KMS-11 (cell line): ENCODE data around the gene TRUB2.

Experiments
- H2AFZ ChIP-seq: fragments of 200-600 bp; sonication (generic); 2 replicates; pipeline ENCODE4 v1.6.1; 2016; ENCODE audit warnings: antibody characterized with exemption, mixed run types, low read depth
- H3K27ac ChIP-seq: fragments of 200-600 bp; sonication (generic); 2 replicates; pipeline ENCODE4 v1.6.1; 2016; ENCODE audit warnings: mild to moderate bottlenecking, mixed run types
- H3K27me3 ChIP-seq: fragments of 200-600 bp; sonication (generic); 2 replicates; pipeline ENCODE4 v1.6.1; 2017; ENCODE audit warnings: mild to moderate bottlenecking, low read depth, mixed run types, moderate library complexity; ENCODE audit not compliant: insufficient read depth
- H3K36me3 ChIP-seq: fragments of 200-600 bp; sonication (generic); 2 replicates; pipeline ENCODE4 v1.6.1; 2017; ENCODE audit warnings: mild to moderate bottlenecking, mixed run types; ENCODE audit not compliant: insufficient read depth
- H3K4me1 ChIP-seq: fragments of 200-600 bp; sonication (generic); 2 replicates; pipeline ENCODE4 v1.6.1; 2016; ENCODE audit warnings: mild to moderate bottlenecking, low read depth, mixed run types; ENCODE audit not compliant: poor library complexity, severe bottlenecking
- H3K4me2 ChIP-seq: fragments of 200-600 bp; sonication (generic); 2 replicates; pipeline ENCODE4 v1.7.0; 2016; ENCODE audit warnings: mild to moderate bottlenecking, mixed run types
- H3K4me3 ChIP-seq: fragments of 200-600 bp; sonication (generic); IDR thresholded peaks from 2 replicates; pipeline ENCODE4 v1.6.1; 2017; ENCODE audit warnings: low read depth, low read length, mixed read lengths; ENCODE audit not compliant: insufficient read depth
- H3K79me2 ChIP-seq: fragments of 200-600 bp; sonication (generic); 2 replicates; pipeline ENCODE4 v1.6.1; 2016; ENCODE audit warnings: low read depth, mixed run types; ENCODE audit not compliant: insufficient read depth
- H3K9ac ChIP-seq: fragments of 200-600 bp; sonication (generic); 2 replicates; pipeline ENCODE4 v1.6.1; 2016; ENCODE audit warnings: mild to moderate bottlenecking, mixed run types
- H4K20me1 ChIP-seq: fragments of 200-600 bp; sonication (generic); 2 replicates; pipeline ENCODE4 v1.6.1; 2016; ENCODE audit warnings: mild to moderate bottlenecking, mixed run types; ENCODE audit not compliant: insufficient read depth
- CTCF ChIP-seq: fragments of 200-600 bp; sonication (generic); conservative IDR thresholded peaks from 2 replicates; pipeline ENCODE4 v1.6.1; 2017; ENCODE audit warnings: low read depth, mild to moderate bottlenecking, antibody characterized with exemption, low read length, moderate library complexity, mixed read lengths

TRUB2 gene

GRCh38 chr9:128257086-128257825 is 65.0 kb downstream of the TRUB2 start:
- no peaks in the 10 kb centered on the region for H3K36me3 ChIP-seq

More at GRCh38 chr9:128257086-128257825, 65.0 kb downstream of the TRUB2 start:
- no peaks in the 10 kb centered on the region for H3K27me3 ChIP-seq
- no peak overlapping the region for H3K27ac ChIP-seq
- no peak overlapping the region for H2AFZ ChIP-seq
- no peak overlapping the region for H3K9ac ChIP-seq
- no peak overlapping the region for H3K4me3 ChIP-seq
- no peaks in the 10 kb centered on the region for H4K20me1 ChIP-seq
- H3K4me1 ChIP-seq, result no peaks in the 10 kb centered on the region
- TF ChIP-seq CTCF, result no peak
- H3K4me2 ChIP-seq, result no peak overlapping the region
- no peaks in the 10 kb centered on the region for H3K79me2 ChIP-seq
